Ishikawa (cell line): Measurements from ENCODE around the gene ACBD3.

Experiments used
- CEBPB ChIP-seq: IDR thresholded peaks from 2 replicates; pipeline ENCODE4 v1.6.1; 2012
- CREB1 ChIP-seq: IDR thresholded peaks from 2 replicates; pipeline ENCODE4 v1.6.1; 2012; ENCODE audit warnings: low read depth
- EGR1 ChIP-seq: IDR thresholded peaks from 2 replicates; pipeline ENCODE4 v1.6.1; 2012
- EP300 ChIP-seq: IDR thresholded peaks from 2 replicates; pipeline ENCODE4 v1.6.1; 2012; ENCODE audit warnings: borderline replicate concordance
- FOXM1 ChIP-seq: IDR thresholded peaks from 2 replicates; pipeline ENCODE4 v1.6.1; 2012; ENCODE audit warnings: low read depth, borderline replicate concordance
- MAX ChIP-seq: IDR thresholded peaks from 2 replicates; pipeline ENCODE4 v1.6.1; 2012
- NFIC ChIP-seq: IDR thresholded peaks from 2 replicates; pipeline ENCODE4 v1.6.1; 2012
- RAD21 ChIP-seq: IDR thresholded peaks from 2 replicates; pipeline ENCODE4 v1.6.1; 2012; ENCODE audit warnings: low read depth
- TAF1 ChIP-seq: IDR thresholded peaks from 2 replicates; pipeline ENCODE4 v1.6.1; 2012; ENCODE audit warnings: low read depth, mild to moderate bottlenecking
- TCF12 ChIP-seq: IDR thresholded peaks from 2 replicates; pipeline ENCODE4 v1.6.1; 2012; ENCODE audit warnings: low read depth
- TEAD4 ChIP-seq: IDR thresholded peaks from 2 replicates; pipeline ENCODE4 v1.6.1; 2012
- USF1 ChIP-seq: IDR thresholded peaks from 2 replicates; pipeline ENCODE4 v1.6.1; 2012
- YY1 ChIP-seq: IDR thresholded peaks from 2 replicates; pipeline ENCODE4 v1.6.1; 2012; ENCODE audit warnings: low read depth
- ZBTB7A ChIP-seq: IDR thresholded peaks from 2 replicates; pipeline ENCODE4 v1.6.1; 2012; ENCODE audit warnings: low read depth
- TF ChIP-seq, protein P1 (sequence below): IDR thresholded peaks from 2 replicates; pipeline ENCODE4 v1.6.1; 2012; ENCODE audit warnings: low read depth, mild to moderate bottlenecking

Gene ACBD3

DNA sequence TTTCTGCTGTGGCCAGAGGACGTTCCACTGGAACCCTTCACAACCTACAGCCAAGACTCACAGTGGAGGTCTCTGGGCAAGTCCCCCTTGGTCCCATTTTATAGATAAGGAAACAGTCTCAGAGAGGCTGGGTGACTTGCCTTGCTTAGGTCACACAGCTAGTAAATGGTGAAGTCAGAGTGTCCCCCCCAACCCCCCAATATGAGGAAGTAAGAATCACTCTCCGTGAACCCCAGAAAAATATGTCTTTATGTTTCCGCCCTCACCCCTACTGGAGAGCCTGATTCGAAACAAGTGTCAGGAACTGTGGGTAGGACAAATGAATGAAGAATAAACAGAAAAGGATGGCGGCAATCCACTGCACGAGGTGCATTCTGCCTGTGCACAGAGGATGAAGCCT is 67.4 kb downstream of the ACBD3 start:
- TF ChIP-seq EP300 (no peak), ZBTB7A (no peak), FOXM1 (no peak), CREB1 (no peak), YY1 (no peak), TAF1 (no peak), EGR1 (no peak), RAD21 (no peak), NFIC (no peak), MAX (no peak), CEBPB (no peak), USF1 (no peak), TCF12 (no peak), TEAD4 (no peak)
- TF ChIP-seq, protein P1, sequence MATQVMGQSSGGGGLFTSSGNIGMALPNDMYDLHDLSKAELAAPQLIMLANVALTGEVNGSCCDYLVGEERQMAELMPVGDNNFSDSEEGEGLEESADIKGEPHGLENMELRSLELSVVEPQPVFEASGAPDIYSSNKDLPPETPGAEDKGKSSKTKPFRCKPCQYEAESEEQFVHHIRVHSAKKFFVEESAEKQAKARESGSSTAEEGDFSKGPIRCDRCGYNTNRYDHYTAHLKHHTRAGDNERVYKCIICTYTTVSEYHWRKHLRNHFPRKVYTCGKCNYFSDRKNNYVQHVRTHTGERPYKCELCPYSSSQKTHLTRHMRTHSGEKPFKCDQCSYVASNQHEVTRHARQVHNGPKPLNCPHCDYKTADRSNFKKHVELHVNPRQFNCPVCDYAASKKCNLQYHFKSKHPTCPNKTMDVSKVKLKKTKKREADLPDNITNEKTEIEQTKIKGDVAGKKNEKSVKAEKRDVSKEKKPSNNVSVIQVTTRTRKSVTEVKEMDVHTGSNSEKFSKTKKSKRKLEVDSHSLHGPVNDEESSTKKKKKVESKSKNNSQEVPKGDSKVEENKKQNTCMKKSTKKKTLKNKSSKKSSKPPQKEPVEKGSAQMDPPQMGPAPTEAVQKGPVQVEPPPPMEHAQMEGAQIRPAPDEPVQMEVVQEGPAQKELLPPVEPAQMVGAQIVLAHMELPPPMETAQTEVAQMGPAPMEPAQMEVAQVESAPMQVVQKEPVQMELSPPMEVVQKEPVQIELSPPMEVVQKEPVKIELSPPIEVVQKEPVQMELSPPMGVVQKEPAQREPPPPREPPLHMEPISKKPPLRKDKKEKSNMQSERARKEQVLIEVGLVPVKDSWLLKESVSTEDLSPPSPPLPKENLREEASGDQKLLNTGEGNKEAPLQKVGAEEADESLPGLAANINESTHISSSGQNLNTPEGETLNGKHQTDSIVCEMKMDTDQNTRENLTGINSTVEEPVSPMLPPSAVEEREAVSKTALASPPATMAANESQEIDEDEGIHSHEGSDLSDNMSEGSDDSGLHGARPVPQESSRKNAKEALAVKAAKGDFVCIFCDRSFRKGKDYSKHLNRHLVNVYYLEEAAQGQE, result no peak

DNA sequence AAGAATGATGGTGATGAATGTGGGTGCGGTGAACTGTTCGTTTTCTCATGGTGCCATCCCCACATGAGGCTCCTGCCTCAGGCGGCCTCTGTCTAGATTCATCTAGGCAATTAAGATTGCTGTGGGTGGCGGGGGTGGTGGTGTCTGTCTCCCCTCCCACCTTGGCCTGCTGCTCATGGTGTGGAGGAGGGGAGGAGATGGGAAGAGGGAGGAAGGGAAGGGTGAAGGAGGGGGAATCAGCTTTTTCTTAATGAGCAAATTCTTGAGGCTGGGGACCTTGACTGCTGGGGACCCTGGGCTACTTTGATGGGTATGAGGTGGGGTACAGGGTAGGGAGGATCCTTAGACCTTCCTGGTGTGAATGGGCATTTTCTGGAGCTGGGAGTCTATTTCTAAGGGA is 68.2 kb downstream of the ACBD3 start:
- TF ChIP-seq NFIC (no peak), TAF1 (no peak), TEAD4 (no peak), ZBTB7A (no peak)
- TF ChIP-seq, protein P1, result no peak

GRCh38 chr1:226117330-226117729 is 69.2 kb downstream of the ACBD3 start:
- no peak for TF ChIP-seq NFIC
- no peak for TF ChIP-seq CEBPB
- TF ChIP-seq CREB1, result no peak
- TF ChIP-seq, protein P1, result no peak
- TF ChIP-seq MAX, result no peak
- TF ChIP-seq USF1, result no peak
- no peak for TF ChIP-seq EP300
- TF ChIP-seq ZBTB7A, result no peak
- TF ChIP-seq TAF1, result no peak
- no peak for TF ChIP-seq FOXM1
- TF ChIP-seq TCF12, result no peak
- no peak for TF ChIP-seq YY1
- no peak for TF ChIP-seq EGR1
- TF ChIP-seq RAD21, result no peak
- no peak for TF ChIP-seq TEAD4

GRCh38 chr1:226116673-226117072 is 69.9 kb downstream of the ACBD3 start:
- no peak for TF ChIP-seq RAD21

- TF ChIP-seq FOXM1 (no peak), TCF12 (no peak), RAD21 (no peak; the same call in 1 of the 2 replicates), MAX (no peak)
These were observed 73.9 kb downstream of the ACBD3 start for GRCh38 chr1:226112626-226113025.
